GM12878 (cell line): ENCODE measurements around the gene PSTPIP2. TPM values are rescaled to one million over a fixed set of nuclear protein-coding genes. Genes with fewer than 3 reads are reported as not detected.
"Not testable (repeated sequence)": the region's sequence is repeated elsewhere in the genome, so short reads cannot be mapped to it uniquely, and the experiment has no call there.

Experiments used
- ATAC-seq: fragments of 200-7000 bp; cut with Tn5 transposase; 3 replicates; pipeline ENCODE4 v1.9.1; 2020; ENCODE audit warnings: mild to moderate bottlenecking, moderate library complexity
- BruUV-seq: library from RNA; stranded (reverse); fragments of 400-500 nt; replicated peaks from 2 replicates; lab custom pipeline; 2021; lab: Mats Ljungman, UMichigan
- CTCF ChIA-PET: fragments of 300-600 bp; sonication (Branson Sonifier 250); formaldehyde crosslinking; extraction: SDS; loops from one replicate; lab custom pipeline; 2021; ENCODE audit warnings: inconsistent platforms; lab: Yijun Ruan, JAX
- POLR2A ChIA-PET: fragments of 350-600 bp; formaldehyde crosslinking; extraction: SDS; loops from one replicate; lab custom pipeline; 2021; ENCODE audit warnings: inconsistent platforms; lab: Charles Lee
- RAD21 ChIA-PET: fragments of 300-600 bp; sonication (Branson Sonifier 250); formaldehyde crosslinking; loops from one replicate; lab custom pipeline; 2023; ENCODE audit warnings: antibody characterized with exemption; ENCODE audit not compliant: unreplicated experiment; lab: Charles Lee
- SMC1A ChIA-PET: fragments of 300-600 bp; sonication (Branson Sonifier 250); formaldehyde crosslinking; loops from one replicate; lab custom pipeline; 2023; ENCODE audit not compliant: unreplicated experiment, uncharacterized antibody; lab: Charles Lee
- DNase-seq: peaks from one replicate; pipeline ENCODE4 v3.0.0-alpha.2; 2011; ENCODE audit warnings: low read depth, low spot score
- FAIRE-seq: peaks from 3 replicates; lab custom pipeline; 2011; peaks lifted over from hg19 to GRCh38; lab: Jason Lieb, UNC
- H2AFZ ChIP-seq: 2 replicates; pipeline ENCODE4 v1.6.0; 2011; ENCODE audit warnings: low read depth, low read length, control low read depth; ENCODE audit not compliant: control insufficient read depth
- H3K27ac ChIP-seq: 2 replicates; pipeline ENCODE4 v1.5.1; 2011; ENCODE audit warnings: control low read depth; ENCODE audit not compliant: control insufficient read depth, insufficient read depth
- H3K27me3 ChIP-seq, 2 experiments: replicated peaks in 1 of 2; 2 replicates each; pipeline versions ENCODE4 v1.6.0 to v1.6.1; 2011; ENCODE audit warnings: low read length in 1 of 2; ENCODE audit not compliant: control insufficient read depth in 2 of 2, insufficient read depth in 2 of 2
- H3K36me3 ChIP-seq, 2 experiments: 2 replicates each; pipeline ENCODE4 v1.5.1; 2011; ENCODE audit warnings: low read length in 1 of 2; ENCODE audit not compliant: control insufficient read depth in 2 of 2, insufficient read depth in 2 of 2
- H3K4me1 ChIP-seq: 2 replicates; pipeline ENCODE4 v1.6.1; 2011; ENCODE audit warnings: mild to moderate bottlenecking, low read length, moderate library complexity, mixed read lengths; ENCODE audit not compliant: control insufficient read depth, insufficient read depth
- H3K4me2 ChIP-seq: 2 replicates; pipeline ENCODE4 v1.6.0; 2011; ENCODE audit warnings: control low read depth; ENCODE audit not compliant: control insufficient read depth, insufficient read depth
- H3K4me3 ChIP-seq: fragments of 200-600 bp; sonication (generic); 2 replicates; pipeline ENCODE4 v1.5.1; 2016
- H3K79me2 ChIP-seq: 2 replicates; pipeline ENCODE4 v1.6.0; 2011; ENCODE audit warnings: low read length; ENCODE audit not compliant: control insufficient read depth, insufficient read depth
- H3K9ac ChIP-seq: 2 replicates; pipeline ENCODE4 v1.8.0; 2011; ENCODE audit warnings: low read length, control low read depth, mixed read lengths; ENCODE audit not compliant: control insufficient read depth, insufficient read depth
- H3K9me3 ChIP-seq: replicated peaks from 3 replicates; pipeline ENCODE4 v1.5.1; 2011; ENCODE audit warnings: mild to moderate bottlenecking, low read length; ENCODE audit not compliant: control insufficient read depth, insufficient read depth
- H4K20me1 ChIP-seq: 2 replicates; pipeline ENCODE4 v1.6.0; 2011; ENCODE audit not compliant: control insufficient read depth, insufficient read depth
- ASH2L ChIP-seq: fragments of 300-600, 200-600 bp; sonication (generic); IDR thresholded peaks from 2 replicates; pipeline ENCODE4 v1.6.1; 2017; ENCODE audit warnings: low read depth, mild to moderate bottlenecking, borderline replicate concordance
- CREM ChIP-seq: IDR thresholded peaks from 2 replicates; pipeline ENCODE4 v1.6.1; 2014; ENCODE audit warnings: antibody characterized with exemption, low read depth
- FOXM1 ChIP-seq: IDR thresholded peaks from 2 replicates; pipeline ENCODE4 v1.6.1; 2012; ENCODE audit warnings: low read depth, mild to moderate bottlenecking, inconsistent platforms, low read length, moderate library complexity
- IRF4 ChIP-seq: IDR thresholded peaks from 2 replicates; pipeline ENCODE4 v1.6.1; 2011; ENCODE audit warnings: low read depth, low read length
- MEF2B ChIP-seq: fragments of 450-650 bp; IDR thresholded peaks from 2 replicates; pipeline ENCODE4 v1.6.1; 2018; ENCODE audit warnings: mild to moderate bottlenecking, moderate library complexity; ENCODE audit not compliant: partially characterized antibody, poor library complexity, severe bottlenecking
- RAD51 ChIP-seq: fragments of 450-650 bp; IDR thresholded peaks from 2 replicates; pipeline ENCODE4 v1.6.1; 2016; ENCODE audit warnings: moderate library complexity, mild to moderate bottlenecking, inconsistent platforms
- SIX5 ChIP-seq: IDR thresholded peaks from 2 replicates; pipeline ENCODE4 v1.6.1; 2011; ENCODE audit warnings: mild to moderate bottlenecking, low read depth, low read length, moderate library complexity; ENCODE audit not compliant: severe bottlenecking
- TAF1 ChIP-seq: IDR thresholded peaks from 2 replicates; pipeline ENCODE4 v1.6.1; 2011; ENCODE audit warnings: mild to moderate bottlenecking, low read depth, low read length, borderline replicate concordance
- ZNF207 ChIP-seq: fragments of 450-650 bp; IDR thresholded peaks from 2 replicates; pipeline ENCODE4 v1.6.1; 2014; ENCODE audit warnings: antibody characterized with exemption, mild to moderate bottlenecking, borderline replicate concordance
- ZNF274 ChIP-seq: IDR thresholded peaks from one replicate; pipeline ENCODE4 v1.8.0; 2011; ENCODE audit not compliant: insufficient read length, insufficient read depth
- ZNF384 ChIP-seq: IDR thresholded peaks from 2 replicates; pipeline ENCODE4 v1.6.1; 2012; ENCODE audit warnings: low read depth, mild to moderate bottlenecking, low read length, improper control_type of control experiment, borderline replicate concordance
- ZSCAN29 ChIP-seq: fragments of 450-650 bp; IDR thresholded peaks from 2 replicates; pipeline ENCODE4 v1.6.1; 2017; ENCODE audit warnings: mild to moderate bottlenecking, moderate library complexity
- WGBS: methylation state at CpG from one replicate; pipeline ENCODE4 v1.1.6; 2016; ENCODE audit warnings: low lambda C conversion rate; ENCODE audit not compliant: insufficient replicate concordance, insufficient coverage; ENCODE audit errors: missing lambda C conversion rate; 5-methylcytosine and 5-hydroxymethylcytosine counted together
- in situ Hi-C: fragments of 300-500 bp; cut with MboI; formaldehyde crosslinking; loops from 9 replicates; pipeline ENCODE4 v1.14.3; 2018; ENCODE audit warnings: mixed read lengths
- intact Hi-C: fragments of 100-400 bp; cut with micrococcal nuclease; formaldehyde crosslinking; loops from one replicate; pipeline ENCODE4 v1.14.2; 2022; ENCODE audit not compliant: unreplicated experiment
- polyA plus RNA-seq, 11 experiments: library from polyadenylated mRNA; depleted of rRNA in 4 of 11; unstranded in 6 of 11; stranded (reverse) in 5 of 11; fragments of >200 nt; fragmentation: Nextera tagmentation in 4 of 11; fragmentation: Illumina TruSeq in 1 of 11; extraction: Ambion mirVana in 4 of 11; extraction: Trizol in 1 of 11; gene quantifications; 1 replicate in 1 of 11; 2 replicates in 10 of 11; pipeline versions ENCODE4 v1.2.1 to v1.2.3, GENCODE V29; 2011 to 2016; ENCODE audit warnings: inconsistent platforms in 2 of 11, missing spikeins in 2 of 11, low read depth in 1 of 11
- total RNA-seq, 4 experiments: library from RNA; depleted of rRNA in 3 of 4; stranded (reverse); fragments of >200 nt in 3 of 4; fragmentation: Illumina TruSeq in 1 of 4; extraction: Trizol in 1 of 4; gene quantifications; 2 replicates each; pipeline versions ENCODE4 v1.2.1 to v1.2.3, GENCODE V29; 2013 to 2021

Gene PSTPIP2
- total and polyA plus RNA-seq, 10 of the 15 experiments (the other 5 are each of a cell fraction or from before 2014, with no cell fraction given): 0.69 to 38.4 (median 24.7) TPM

- FAIRE-seq (no peak), ATAC-seq (no peak), DNase-seq (no peak)
- no peak overlapping the region for H3K4me2 ChIP-seq
- CTCF ChIA-PET: no interaction called here
- no peaks in the 10 kb centered on the region for H3K36me3 ChIP-seq
- RAD21 ChIA-PET: no interaction called here
- POLR2A ChIA-PET: no interaction called here
- no peaks in the 10 kb centered on the region for H3K79me2 ChIP-seq
- no peaks in the 10 kb centered on the region for H3K27me3 ChIP-seq
- peaks cover 2% of the 10 kb centered on the region; the same call in 1 of the 2 replicates for H3K4me1 ChIP-seq
- WGBS: 40% methylated on average over 4 of the region's 4 CpGs
- in situ Hi-C loops: no loop called here
- no peak overlapping the region for H3K9ac ChIP-seq
- no peaks in the 10 kb centered on the region for H4K20me1 ChIP-seq
- SMC1A ChIA-PET: interaction anchor here (2.8 kb wide), 1 partner anchor 80 kb away, joined by 9 read pairs; no protein-coding TSS in a partner anchor
- H3K4me3 ChIP-seq: no peak overlapping the region
- no peak overlapping the region for H2AFZ ChIP-seq
- BruUV-seq: no TSS peak
- H3K27ac ChIP-seq: no peak overlapping the region
- H3K9me3 ChIP-seq: no peaks in the 10 kb centered on the region; the same call in 2 of the 3 replicates
- no peak for TF ChIP-seq RAD51
- TF ChIP-seq ZNF274: no peak
- TF ChIP-seq ASH2L: no peak
- TF ChIP-seq FOXM1: no peak
- TF ChIP-seq CREM: no peak
- TF ChIP-seq ZNF384: no peak
- no peak for TF ChIP-seq SIX5
- no peak for TF ChIP-seq IRF4
- no peak for TF ChIP-seq ZSCAN29
- no peak for TF ChIP-seq MEF2B
- TF ChIP-seq ZNF207: no peak
- TF ChIP-seq TAF1: no peak
- TF ChIP-seq, all 136 proteins: peak for 0
- intact Hi-C loops: no loop called here
Observed at GRCh38 chr18:45993438-45993837, 78.6 kb downstream of the PSTPIP2 start.

- H3K9ac ChIP-seq, H3K9me3 ChIP-seq, ATAC-seq, in situ Hi-C loops, H3K4me1 ChIP-seq, intact Hi-C loops, POLR2A ChIA-PET, H3K27ac ChIP-seq, H3K27me3 ChIP-seq, H3K36me3 ChIP-seq, CTCF ChIA-PET, H2AFZ ChIP-seq, RAD21 ChIA-PET, BruUV-seq, H3K4me2 ChIP-seq, FAIRE-seq, H4K20me1 ChIP-seq, H3K79me2 ChIP-seq, H3K4me3 ChIP-seq, DNase-seq: not testable (repeated sequence)
- SMC1A ChIA-PET: interaction anchor here (0.6 to 2.8 kb wide), 2 partner anchors 81 to 320 kb away, joined by 3 to 9 read pairs; no protein-coding TSS in a partner anchor
- 69% methylated on average over 5 of the region's 6 CpGs for WGBS
Observed at GRCh38 chr18:45992527-45992926, 79.5 kb downstream of the PSTPIP2 start.
